GM12872 (cell line): Measurements from ENCODE around the gene CMBL.
A peak's percentile ranks its signal among the peaks of the same experiment; 100 is the strongest.

Experiments
- CTCF ChIP-seq: IDR thresholded peaks from 3 replicates; pipeline ENCODE4 v1.5.1; 2011; ENCODE audit warnings: low read depth, mild to moderate bottlenecking, low read length, moderate library complexity; ENCODE audit not compliant: insufficient read depth

CMBL gene

GRCh38 chr5:10289991-10290390 lies 17.7 kb downstream of the CMBL start:
- no peak for TF ChIP-seq CTCF

GRCh38 chr5:10289353-10289752 lies 18.3 kb downstream of the CMBL start:
- no peak; the same call in 2 of the 3 replicates for TF ChIP-seq CTCF

- no peak for TF ChIP-seq CTCF
Measured at GRCh38 chr5:10288592-10289219, 19.0 kb downstream of the CMBL start.

GRCh38 chr5:10286862-10287227 lies 20.9 kb downstream of the CMBL start:
- no peak for TF ChIP-seq CTCF

- TF ChIP-seq CTCF, result no peak
Measured at GRCh38 chr5:10286162-10286861, 21.4 kb downstream of the CMBL start.

- TF ChIP-seq CTCF, result peak; percentile 98
Measured at GRCh38 chr5:10283927-10284635, 23.6 kb downstream of the CMBL start.

GRCh38 chr5:10279925-10280720 lies 27.6 kb downstream of the CMBL start:
- no peak for TF ChIP-seq CTCF
